Stimulated activated CD4-positive, alpha-beta T cell treated with anti-CD3 and anti-CD28 coated beads, Interleukin-1b, Interleukin-23, amount 100 ng/mL, for 4 hours (primary cell): Measurements from ENCODE around the gene ATP11B.
"Not testable (repeated sequence)": the region's sequence is repeated elsewhere in the genome, so short reads cannot be mapped to it uniquely, and the experiment has no call there.

ENCODE experiments used
- DNase-seq, 2 donors: peaks; one replicate each; pipeline ENCODE4 v3.0.0-alpha.2; 2020; ENCODE audit warnings: low read depth in 2 of 2

Gene ATP11B

GRCh38 chr3:182794455-182795388 is 1.4 kb downstream of the ATP11B start:
- no peak for DNase-seq

- peak in 1 of 2 donors; percentile 8 for DNase-seq
These were observed 2.1 kb downstream of the ATP11B start for GRCh38 chr3:182795389-182795782.

DNA sequence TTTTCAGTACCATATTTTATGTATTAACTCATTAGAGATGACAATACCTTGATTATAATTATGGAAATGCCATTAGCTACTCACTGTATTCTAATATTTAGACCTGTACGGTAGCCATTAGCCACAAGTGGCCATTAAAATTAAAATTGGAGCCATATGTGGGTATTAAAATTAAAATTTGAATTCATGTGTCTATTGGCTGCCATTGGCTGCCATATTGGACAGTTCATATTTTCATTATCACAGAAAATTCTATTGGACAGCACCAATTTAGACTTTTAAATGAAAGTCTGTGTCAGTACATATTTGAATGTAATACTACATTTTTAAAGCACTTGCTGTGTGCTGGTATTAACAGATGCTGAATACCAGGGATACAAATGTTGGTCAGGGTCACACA is 3.0 kb downstream of the ATP11B start:
- no peak for DNase-seq

DNA sequence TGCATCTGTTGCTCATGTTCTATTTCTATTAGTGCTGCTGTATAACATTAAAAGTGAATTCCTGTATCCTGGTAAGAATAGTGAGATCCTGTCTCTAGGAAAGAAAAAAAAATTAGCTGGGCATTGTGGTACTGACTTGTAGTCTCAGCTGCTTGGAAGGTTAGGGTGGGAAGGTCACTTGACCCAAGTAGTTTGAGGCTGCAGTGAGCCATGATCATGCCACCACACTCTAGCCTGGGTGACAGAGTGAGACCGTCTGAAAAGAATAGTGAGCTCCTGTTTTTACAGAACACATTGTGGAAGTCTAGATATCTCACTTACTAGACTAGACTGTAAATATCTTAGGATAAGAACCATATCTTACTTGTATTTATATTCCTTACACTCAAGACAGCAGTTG is 4.6 kb downstream of the ATP11B start:
- DNase-seq = no peak

DNA sequence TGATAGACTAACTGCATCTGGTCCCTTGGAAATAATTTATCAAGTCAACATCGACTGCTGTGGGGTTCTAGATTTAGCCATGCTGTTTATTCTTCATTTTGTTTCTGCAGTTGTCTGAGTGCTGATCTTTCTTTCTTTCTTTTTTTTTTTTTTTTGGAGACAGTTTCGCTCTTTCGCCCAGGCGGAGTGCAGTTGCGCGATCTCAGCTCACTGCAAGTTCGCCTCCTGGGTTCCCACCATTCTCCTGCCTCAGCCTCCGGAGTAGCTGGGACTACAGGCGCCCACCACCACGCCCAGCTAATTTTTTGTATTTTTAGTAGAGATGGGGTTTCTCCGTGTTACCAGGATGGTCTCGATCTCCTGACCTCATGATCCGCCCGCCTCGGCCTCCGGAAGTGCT is 5.8 kb downstream of the ATP11B start:
- DNase-seq = not testable (repeated sequence)

DNA sequence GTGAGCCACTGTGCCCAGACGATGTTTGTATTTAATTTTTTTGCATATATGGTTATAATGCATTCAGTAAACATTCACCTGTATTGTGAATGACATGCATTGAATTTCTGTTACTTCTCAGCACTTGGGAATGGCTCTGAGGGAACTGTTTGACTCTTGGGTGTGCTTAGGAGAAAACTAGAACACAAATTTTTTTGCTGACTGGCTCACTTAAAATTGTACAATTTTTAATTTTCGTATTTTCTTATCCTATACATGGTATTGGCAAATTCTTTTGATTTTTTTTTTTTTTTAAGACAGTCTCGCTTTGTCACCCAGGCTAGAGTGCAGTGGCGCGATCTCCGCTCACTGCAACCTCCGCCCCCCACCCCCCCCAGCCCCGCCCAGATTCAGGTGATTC is 7.2 kb downstream of the ATP11B start:
- DNase-seq = no peak

DNA sequence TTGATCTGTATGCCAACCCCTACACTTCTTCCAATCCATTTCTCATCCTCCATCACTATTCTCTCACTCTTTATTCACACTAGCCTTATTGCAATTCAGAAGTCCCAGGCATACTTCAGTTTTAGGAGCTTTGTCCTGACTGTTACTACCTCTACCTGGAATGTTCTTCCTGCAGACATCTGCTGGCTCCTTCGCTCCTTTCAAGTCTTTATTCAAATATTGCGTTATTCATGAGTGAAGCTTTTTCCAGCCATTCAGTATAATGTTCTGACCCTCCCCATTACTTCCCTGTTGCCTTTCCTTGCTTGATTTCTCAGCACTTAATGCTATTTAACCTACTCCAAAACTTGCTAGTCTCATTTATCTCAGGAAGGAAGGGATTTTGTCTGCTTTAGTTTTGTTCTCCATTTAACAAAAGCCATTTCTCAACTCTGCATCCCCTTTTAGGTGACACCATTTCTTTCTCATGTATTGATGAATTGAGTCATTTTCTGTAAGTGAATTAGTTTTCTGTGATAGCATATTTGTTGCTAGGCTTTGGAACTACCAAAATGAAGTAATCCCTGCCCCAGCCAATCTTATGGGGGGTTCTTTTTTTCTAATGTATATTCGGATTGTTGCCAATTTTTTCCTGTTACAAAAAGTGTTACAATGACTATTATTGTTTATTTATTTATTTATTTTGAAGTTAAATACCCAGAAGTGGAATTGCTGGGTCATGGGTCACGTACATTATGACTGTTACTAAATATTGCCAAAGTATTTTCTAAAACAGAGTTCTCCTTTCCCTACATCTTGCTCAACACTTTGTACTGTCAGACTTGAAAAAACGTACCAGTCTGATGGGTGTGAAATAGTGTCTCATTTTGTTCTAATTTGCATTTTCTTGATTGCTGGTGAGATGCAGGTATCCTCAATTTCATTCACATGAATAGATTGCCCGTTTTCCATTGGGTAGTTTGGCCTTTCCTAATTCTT is 9.4 kb downstream of the ATP11B start:
- no peak for DNase-seq

DNA sequence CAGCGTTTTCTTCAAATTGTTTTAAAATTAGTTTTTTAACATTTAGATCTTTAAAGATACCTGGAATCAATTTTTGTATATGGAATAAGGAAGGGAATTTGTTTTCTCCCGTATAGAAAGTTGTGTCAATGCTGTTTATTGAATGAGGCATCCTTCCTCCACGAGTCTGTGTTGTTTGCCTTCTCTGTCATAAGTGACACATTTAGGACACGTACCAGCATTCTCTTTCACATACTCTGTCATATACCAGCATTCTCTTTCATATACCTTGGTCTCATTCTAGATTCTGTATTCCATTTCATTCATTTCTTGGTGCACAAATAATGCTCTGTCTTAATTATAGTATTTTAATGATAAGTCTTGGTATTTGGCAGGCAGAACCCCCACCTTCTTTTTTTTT is 10.3 kb downstream of the ATP11B start:
- no peak for DNase-seq

DNA sequence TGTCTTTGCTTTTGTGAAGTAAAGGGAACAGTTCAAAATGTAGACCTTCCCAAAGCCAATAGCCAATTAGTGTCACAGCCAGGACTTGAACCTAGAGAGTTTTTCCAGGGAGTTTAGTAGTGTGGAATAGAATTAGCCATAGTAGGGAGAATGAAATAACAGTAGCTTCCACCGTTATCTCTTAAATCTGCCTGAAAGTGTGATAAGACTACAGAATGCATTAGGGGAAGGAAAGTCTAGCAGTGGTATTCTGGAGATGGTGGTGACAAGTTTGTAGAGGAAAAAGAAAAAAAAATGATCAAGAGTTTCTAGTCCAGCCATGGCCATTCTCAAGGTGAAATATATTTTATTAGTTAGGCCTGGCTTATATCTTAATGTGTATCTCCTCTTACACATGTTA is 13.8 kb downstream of the ATP11B start:
- DNase-seq = no peak

- no peak for DNase-seq
These were observed 14.9 kb downstream of the ATP11B start for GRCh38 chr3:182808041-182808770.

DNA sequence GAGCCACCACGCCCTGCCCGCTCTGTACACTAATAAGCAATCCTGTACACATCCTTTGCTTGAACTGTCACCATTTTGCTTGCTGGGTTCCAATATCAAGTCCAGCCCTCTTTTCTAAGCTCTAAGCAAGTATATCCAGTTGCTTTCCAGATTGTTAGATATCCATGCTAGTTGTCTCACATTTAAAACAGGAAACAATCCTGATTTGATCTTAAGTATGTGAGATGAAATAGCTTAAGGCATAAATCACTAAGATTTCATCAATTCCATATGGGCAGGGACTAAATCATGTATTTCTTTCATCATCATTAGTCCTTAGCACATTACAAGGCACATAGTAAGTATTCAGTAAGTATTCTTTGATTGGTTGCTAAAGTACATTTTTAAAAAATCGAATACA is 16.2 kb downstream of the ATP11B start:
- no peak for DNase-seq

DNA sequence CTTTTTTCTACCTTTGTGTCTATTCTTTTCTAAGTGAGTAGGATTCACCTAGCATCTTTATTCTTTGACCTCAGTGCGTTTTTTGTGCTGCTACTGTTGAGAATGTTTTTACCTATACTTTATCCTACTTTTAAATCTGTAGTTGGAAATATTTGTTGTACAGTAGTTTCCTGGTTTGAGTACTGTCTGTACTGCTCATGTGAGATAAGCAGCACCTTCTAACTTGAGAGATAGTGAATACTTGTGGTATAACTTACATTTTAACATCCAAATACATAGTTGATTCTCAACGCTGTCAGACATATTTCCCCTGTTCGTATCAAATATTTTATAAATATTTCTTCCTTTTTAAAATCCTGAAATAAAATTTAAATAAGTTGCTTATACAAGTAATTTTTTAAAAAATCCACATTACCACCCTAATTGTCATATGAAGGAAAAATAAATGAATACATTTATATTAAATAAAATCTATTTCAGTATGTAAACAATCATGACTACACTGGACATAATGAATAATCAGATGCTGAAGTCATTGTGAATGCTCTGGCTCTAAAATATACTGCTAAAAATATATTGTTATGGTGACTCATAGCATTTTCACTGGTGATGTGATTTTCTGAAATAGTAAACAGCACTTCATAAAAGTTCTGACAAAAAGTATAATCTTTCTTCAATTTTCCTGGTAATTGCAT is 17.4 kb downstream of the ATP11B start:
- DNase-seq = no peak

DNA sequence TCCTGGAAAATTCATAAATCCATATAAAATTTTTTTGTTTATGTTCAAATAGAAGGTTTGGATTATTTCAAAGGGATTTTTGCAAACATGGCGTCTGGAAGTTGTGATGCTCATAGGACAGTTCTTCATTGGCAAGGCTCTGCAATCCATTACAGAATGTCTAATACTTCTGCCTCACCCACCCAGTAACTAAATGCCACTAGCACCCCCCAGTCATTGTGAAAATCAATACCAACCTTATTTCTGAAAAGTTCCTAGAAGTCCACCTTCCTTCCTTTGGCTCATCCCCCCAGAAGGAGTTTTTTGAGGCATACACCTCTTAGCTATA is 17.9 kb downstream of the ATP11B start:
- no peak for DNase-seq

GRCh38 chr3:182812123-182812522 is 18.8 kb downstream of the ATP11B start:
- DNase-seq = no peak

GRCh38 chr3:182814419-182815062 is 21.2 kb downstream of the ATP11B start:
- DNase-seq = no peak

DNA sequence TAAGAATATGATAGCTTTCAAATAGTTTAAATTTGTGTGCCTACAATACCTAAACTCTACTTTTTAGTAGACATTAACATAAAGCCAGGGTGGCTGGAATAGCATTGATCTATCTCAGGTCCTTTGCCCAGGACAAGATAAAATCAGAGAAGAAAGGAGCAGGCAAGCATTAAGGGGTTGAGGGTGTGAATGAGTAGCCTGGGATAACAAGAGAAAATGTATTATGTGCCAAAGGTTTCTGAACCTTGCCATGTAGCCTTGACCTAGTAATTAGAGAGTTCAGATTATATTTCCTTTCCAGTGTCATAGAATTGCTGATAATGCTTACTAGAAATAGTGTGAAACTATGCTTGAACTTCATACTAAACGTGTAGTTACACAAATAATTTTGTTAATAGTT is 22.9 kb downstream of the ATP11B start:
- DNase-seq = no peak

DNA sequence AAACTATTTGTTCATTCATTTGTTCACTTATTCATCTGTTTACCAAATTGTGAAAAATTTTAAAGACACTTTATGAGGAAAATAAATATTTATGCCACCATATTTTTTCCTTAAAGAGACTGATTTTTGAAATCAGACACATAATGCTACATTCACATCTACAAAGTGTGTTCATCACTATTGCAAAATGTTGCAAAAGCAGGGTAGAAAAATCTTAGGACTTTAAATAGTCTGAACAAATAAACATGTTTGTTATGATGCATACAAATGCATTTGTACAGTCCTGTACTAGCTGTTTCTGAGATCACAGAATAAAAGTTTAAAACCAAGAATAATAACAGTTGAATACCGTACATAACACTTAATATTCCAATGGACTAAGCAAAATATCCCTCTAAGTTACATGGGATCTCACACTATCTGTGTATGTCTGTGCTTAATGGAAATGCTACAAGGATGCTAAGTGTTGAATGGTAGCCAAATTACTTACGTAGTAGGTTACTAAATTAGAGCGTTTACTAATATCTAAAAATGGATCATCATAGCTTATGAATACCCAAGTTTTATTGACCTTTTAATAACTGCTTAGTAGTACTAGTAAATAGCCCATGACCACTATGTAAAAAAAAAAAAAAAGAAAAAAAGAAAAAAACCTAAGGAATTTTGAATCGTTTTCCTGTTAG is 25.1 kb downstream of the ATP11B start:
- no peak for DNase-seq

- no peak for DNase-seq
These were observed 28.1 kb downstream of the ATP11B start for GRCh38 chr3:182821221-182821981.

GRCh38 chr3:182822260-182822659 is 29.0 kb downstream of the ATP11B start:
- DNase-seq = not testable (repeated sequence)

GRCh38 chr3:182824957-182825356 is 31.7 kb downstream of the ATP11B start:
- no peak for DNase-seq
